Liver (tissue), 3 donors: ENCODE data around the gene RNF145.

Experiments
- RXRA ChIP-seq, 2 donors: IDR thresholded peaks; 2 replicates each; pipeline ENCODE4 v1.6.1; 2017 to 2018; ENCODE audit warnings: antibody characterized with exemption in 2 of 2, mild to moderate bottlenecking in 1 of 2
- TAF1 ChIP-seq: conservative IDR thresholded peaks from 2 replicates; pipeline ENCODE4 v1.6.1; 2016; ENCODE audit warnings: antibody characterized with exemption, mild to moderate bottlenecking
- YY1 ChIP-seq: IDR thresholded peaks from 2 replicates; pipeline ENCODE4 v1.6.1; 2016; ENCODE audit warnings: antibody characterized with exemption, mild to moderate bottlenecking
- TF ChIP-seq, protein P1 (sequence below): fragments of 150-350 bp; IDR thresholded peaks from 2 replicates; pipeline ENCODE4 v1.5.1; 2017; ENCODE audit warnings: improper control_type of control experiment, low read depth, low read length; ENCODE audit not compliant: missing input control
- TF ChIP-seq, protein P2 (sequence below): IDR thresholded peaks from 2 replicates; pipeline ENCODE4 v1.6.1; 2016; ENCODE audit warnings: antibody characterized with exemption, mild to moderate bottlenecking
- donor health status: healthy.
- donor health status: healthy.

DNA sequence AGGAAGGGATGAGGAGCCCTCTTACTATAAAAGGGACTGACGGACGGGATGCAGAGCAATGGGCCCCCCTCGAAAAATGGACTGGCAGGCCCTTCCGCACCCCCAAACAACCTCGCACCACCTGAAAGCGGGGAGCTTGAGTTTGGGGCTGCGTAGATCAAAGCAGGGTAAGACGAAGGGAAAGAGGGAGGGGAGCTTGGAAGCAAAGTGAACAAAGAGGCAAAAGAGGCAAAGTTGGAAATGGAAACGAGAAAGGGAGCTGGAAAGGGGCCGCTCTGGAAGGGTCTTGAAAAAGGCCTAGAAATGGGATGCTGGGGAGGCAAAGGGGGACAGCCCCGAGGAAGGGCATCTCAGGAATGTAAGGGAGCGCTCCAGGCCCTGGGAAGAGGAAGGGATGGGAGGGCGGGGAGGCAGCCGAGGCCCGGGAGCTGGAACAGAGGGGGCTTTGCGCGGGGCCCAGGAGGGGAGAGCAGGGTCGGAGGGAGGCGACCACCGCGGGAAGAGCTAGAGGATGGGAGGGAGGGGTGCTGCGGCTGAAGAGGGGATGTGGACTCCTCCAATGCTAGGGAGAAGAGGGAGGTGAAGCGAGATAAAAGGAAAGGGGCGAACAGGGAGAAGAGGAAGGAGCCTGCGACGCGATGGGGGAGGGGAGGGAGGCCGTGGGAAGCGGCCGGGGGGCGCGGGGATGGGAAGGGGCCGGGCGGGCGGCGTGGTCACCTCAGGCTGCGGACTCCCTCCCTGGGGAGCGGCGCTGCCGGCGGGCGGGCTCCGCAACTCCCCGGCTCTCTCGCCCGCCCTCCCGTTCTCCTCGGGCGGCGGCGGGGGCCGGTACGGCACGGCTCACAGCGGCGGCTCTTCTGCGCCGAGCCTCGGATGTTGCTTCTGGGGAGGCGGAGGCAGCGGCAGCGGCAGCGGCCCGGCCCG lies 577 bp downstream of the RNF145 start:
- no peak for TF ChIP-seq RXRA (IDR thresholded peaks at IDR 0.05)
- TF ChIP-seq, protein P1, sequence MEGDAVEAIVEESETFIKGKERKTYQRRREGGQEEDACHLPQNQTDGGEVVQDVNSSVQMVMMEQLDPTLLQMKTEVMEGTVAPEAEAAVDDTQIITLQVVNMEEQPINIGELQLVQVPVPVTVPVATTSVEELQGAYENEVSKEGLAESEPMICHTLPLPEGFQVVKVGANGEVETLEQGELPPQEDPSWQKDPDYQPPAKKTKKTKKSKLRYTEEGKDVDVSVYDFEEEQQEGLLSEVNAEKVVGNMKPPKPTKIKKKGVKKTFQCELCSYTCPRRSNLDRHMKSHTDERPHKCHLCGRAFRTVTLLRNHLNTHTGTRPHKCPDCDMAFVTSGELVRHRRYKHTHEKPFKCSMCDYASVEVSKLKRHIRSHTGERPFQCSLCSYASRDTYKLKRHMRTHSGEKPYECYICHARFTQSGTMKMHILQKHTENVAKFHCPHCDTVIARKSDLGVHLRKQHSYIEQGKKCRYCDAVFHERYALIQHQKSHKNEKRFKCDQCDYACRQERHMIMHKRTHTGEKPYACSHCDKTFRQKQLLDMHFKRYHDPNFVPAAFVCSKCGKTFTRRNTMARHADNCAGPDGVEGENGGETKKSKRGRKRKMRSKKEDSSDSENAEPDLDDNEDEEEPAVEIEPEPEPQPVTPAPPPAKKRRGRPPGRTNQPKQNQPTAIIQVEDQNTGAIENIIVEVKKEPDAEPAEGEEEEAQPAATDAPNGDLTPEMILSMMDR = no peak
- TF ChIP-seq TAF1 = no peak
- TF ChIP-seq YY1 = no peak
- TF ChIP-seq, protein P2, sequence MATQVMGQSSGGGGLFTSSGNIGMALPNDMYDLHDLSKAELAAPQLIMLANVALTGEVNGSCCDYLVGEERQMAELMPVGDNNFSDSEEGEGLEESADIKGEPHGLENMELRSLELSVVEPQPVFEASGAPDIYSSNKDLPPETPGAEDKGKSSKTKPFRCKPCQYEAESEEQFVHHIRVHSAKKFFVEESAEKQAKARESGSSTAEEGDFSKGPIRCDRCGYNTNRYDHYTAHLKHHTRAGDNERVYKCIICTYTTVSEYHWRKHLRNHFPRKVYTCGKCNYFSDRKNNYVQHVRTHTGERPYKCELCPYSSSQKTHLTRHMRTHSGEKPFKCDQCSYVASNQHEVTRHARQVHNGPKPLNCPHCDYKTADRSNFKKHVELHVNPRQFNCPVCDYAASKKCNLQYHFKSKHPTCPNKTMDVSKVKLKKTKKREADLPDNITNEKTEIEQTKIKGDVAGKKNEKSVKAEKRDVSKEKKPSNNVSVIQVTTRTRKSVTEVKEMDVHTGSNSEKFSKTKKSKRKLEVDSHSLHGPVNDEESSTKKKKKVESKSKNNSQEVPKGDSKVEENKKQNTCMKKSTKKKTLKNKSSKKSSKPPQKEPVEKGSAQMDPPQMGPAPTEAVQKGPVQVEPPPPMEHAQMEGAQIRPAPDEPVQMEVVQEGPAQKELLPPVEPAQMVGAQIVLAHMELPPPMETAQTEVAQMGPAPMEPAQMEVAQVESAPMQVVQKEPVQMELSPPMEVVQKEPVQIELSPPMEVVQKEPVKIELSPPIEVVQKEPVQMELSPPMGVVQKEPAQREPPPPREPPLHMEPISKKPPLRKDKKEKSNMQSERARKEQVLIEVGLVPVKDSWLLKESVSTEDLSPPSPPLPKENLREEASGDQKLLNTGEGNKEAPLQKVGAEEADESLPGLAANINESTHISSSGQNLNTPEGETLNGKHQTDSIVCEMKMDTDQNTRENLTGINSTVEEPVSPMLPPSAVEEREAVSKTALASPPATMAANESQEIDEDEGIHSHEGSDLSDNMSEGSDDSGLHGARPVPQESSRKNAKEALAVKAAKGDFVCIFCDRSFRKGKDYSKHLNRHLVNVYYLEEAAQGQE = no peak
